HEK293 (cell line): ENCODE data around the gene PNMA1.

Experiments used
- CTCF ChIA-PET: fragments of 350-600 bp; formaldehyde crosslinking; extraction: SDS; loops from one replicate; lab custom pipeline; 2021; ENCODE audit warnings: antibody characterized with exemption; lab: Yijun Ruan, JAX
- POLR2A ChIA-PET: fragments of 300-600 bp; formaldehyde crosslinking; extraction: SDS; loops from one replicate; lab custom pipeline; 2020; ENCODE audit warnings: antibody characterized with exemption, inconsistent platforms; lab: Yijun Ruan, JAX
- H3K27ac ChIP-seq: fragments of 200-500 bp; sonication (Bioruptor generic); 2 replicates; pipeline ENCODE4 v1.5.1; 2014; ENCODE audit warnings: low read depth, low read length, control low read depth, inconsistent platforms; ENCODE audit errors: extremely low read depth
- H3K36me3 ChIP-seq, 2 experiments: fragments of 200-500 bp in 1 of 2; sonication (Bioruptor generic) in 1 of 2; 1 replicate in 1 of 2; 2 replicates in 1 of 2; pipeline ENCODE4 v1.5.1; 2014 to 2017; ENCODE audit warnings: inconsistent platforms in 2 of 2, low read length in 2 of 2; ENCODE audit not compliant: control insufficient read depth in 2 of 2, insufficient read depth in 1 of 2
- H3K4me1 ChIP-seq: fragments of 200-500 bp; sonication (Bioruptor generic); 2 replicates; pipeline ENCODE4 v1.5.1; 2014; ENCODE audit warnings: mild to moderate bottlenecking, low read length, inconsistent platforms; ENCODE audit not compliant: control insufficient read depth, insufficient read depth
- H3K4me3 ChIP-seq: 2 replicates; pipeline ENCODE4 v1.5.1; 2011; ENCODE audit warnings: low read depth, mild to moderate bottlenecking, control low read depth, low read length, moderate library complexity
- H3K9me3 ChIP-seq: fragments of 200-500 bp; sonication (Bioruptor generic); 2 replicates; pipeline ENCODE4 v1.5.1; 2014; ENCODE audit warnings: low read depth, low read length, inconsistent platforms; ENCODE audit not compliant: control insufficient read depth, insufficient read depth
- EGR2 ChIP-seq: fragments of 450-650 bp; formaldehyde crosslinking; IDR thresholded peaks from 2 replicates; pipeline ENCODE4 v1.5.1; 2016; ENCODE audit warnings: low read depth, missing biosample characterization, missing genetic modification characterization
- IKZF3 ChIP-seq: fragments of 450-650 bp; IDR thresholded peaks from 2 replicates; pipeline ENCODE4 v1.5.0; 2018; ENCODE audit warnings: missing biosample characterization, mild to moderate bottlenecking, missing genetic modification characterization, moderate library complexity
- KLF10 ChIP-seq: fragments of 450-650 bp; IDR thresholded peaks from 2 replicates; pipeline ENCODE4 v1.5.1; 2018; ENCODE audit warnings: missing biosample characterization, mild to moderate bottlenecking, missing genetic modification characterization
- WT1 ChIP-seq: fragments of 450-650 bp; formaldehyde crosslinking; IDR thresholded peaks from 2 replicates; pipeline ENCODE4 v1.5.1; 2016; ENCODE audit warnings: missing biosample characterization, missing genetic modification characterization
- ZBTB17 ChIP-seq: fragments of 450-650 bp; formaldehyde crosslinking; IDR thresholded peaks from 2 replicates; pipeline ENCODE4 v1.5.1; 2016; ENCODE audit warnings: missing biosample characterization, missing genetic modification characterization
- ZNF10 ChIP-seq: fragments of 450-650 bp; formaldehyde crosslinking; IDR thresholded peaks from 2 replicates; pipeline ENCODE4 v1.5.1; 2017; ENCODE audit warnings: missing biosample characterization, missing genetic modification characterization
- ZNF239 ChIP-seq: fragments of 450-650 bp; formaldehyde crosslinking; IDR thresholded peaks from 2 replicates; pipeline ENCODE4 v1.5.1; 2016; ENCODE audit warnings: missing biosample characterization, missing genetic modification characterization
- ZNF24 ChIP-seq: fragments of 450-650 bp; formaldehyde crosslinking; IDR thresholded peaks from 2 replicates; pipeline ENCODE4 v1.5.1; 2016; ENCODE audit warnings: missing biosample characterization, missing genetic modification characterization
- ZNF302 ChIP-seq: fragments of 450-650 bp; formaldehyde crosslinking; IDR thresholded peaks from 2 replicates; pipeline ENCODE4 v1.5.1; 2016; ENCODE audit warnings: missing biosample characterization, missing genetic modification characterization, low read depth
- ZNF624 ChIP-seq: fragments of 450-650 bp; formaldehyde crosslinking; IDR thresholded peaks from 2 replicates; pipeline ENCODE4 v1.5.1; 2017; ENCODE audit warnings: missing biosample characterization, missing genetic modification characterization
- ZNF660 ChIP-seq: fragments of 450-650 bp; IDR thresholded peaks from 2 replicates; pipeline ENCODE4 v1.5.1; 2018; ENCODE audit warnings: missing biosample characterization, mild to moderate bottlenecking, missing genetic modification characterization
- ZNF664 ChIP-seq: fragments of 450-650 bp; formaldehyde crosslinking; IDR thresholded peaks from 2 replicates; pipeline ENCODE4 v1.5.1; 2016; ENCODE audit warnings: missing biosample characterization, missing genetic modification characterization
- ZNF837 ChIP-seq: fragments of 450-650 bp; formaldehyde crosslinking; IDR thresholded peaks from 2 replicates; pipeline ENCODE4 v1.5.1; 2016; ENCODE audit warnings: missing biosample characterization, missing genetic modification characterization
- TF ChIP-seq, protein P1 (sequence below): fragments of 450-650 bp; formaldehyde crosslinking; IDR thresholded peaks from 2 replicates; pipeline ENCODE4 v1.5.1; 2016; ENCODE audit warnings: missing biosample characterization, missing genetic modification characterization

PNMA1 gene

DNA sequence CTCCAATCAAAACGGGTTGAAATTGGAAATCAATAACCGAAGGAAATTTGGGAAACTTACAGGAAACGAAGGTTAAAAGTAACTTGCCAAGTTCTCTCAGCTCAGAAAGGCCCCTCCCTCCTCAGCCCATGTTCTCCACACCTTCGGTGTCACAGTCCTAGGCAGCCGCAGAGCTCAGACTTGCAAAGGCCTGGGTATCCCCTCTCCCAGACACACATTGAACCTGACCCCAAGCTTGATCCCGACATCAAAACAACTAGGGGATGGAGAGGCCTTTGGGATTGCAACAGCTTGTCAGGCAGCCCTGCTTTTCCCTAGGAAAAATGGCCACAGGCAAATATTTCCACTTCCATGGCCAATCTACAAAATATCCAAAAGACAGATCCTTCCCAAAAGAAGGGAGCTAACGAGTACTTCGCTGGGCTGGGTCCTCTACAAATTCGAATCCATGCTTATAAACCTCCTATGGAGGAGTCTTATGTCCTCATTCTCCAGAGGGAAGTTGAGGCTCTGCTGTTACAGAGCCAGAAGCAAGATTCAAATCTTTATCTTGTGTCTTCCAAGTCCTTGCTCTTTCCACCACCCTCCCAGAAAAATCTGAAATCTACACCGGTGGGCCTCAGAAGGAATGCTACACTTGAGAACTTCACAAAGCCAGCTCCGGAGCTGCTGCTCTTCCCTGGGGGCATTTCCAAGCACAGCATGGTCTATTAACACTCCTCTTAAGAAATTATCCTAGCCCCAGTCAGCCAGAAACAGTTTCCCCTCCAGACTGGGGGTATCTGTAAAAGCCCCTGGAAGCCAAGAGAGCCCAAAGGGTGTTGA lies 35.7 kb upstream of the PNMA1 start:
- POLR2A ChIA-PET = interaction anchor here (1.2 to 1.8 kb wide), 3 partner anchors 10 to 37 kb away, joined by 3 to 5 read pairs (median 5); a partner anchor contains a TSS
- CTCF ChIA-PET = interaction anchor here (0.8 to 1.7 kb wide), 2 partner anchors 9 to 21 kb away, joined by 3 to 8 read pairs; no protein-coding TSS in a partner anchor
- Histone ChIP-seq H3K4me3 (no peak overlapping the region), H3K36me3 (no peaks in the 10 kb centered on the region), H3K9me3 (no peaks in the 10 kb centered on the region), H3K27ac (no peak overlapping the region), H3K4me1 (peaks cover 19% of the 10 kb centered on the region)
- TF ChIP-seq ZBTB17 (tag by site-specific recombination) (peak; percentile 58), ZNF660 (tag by site-specific recombination) (no peak)

DNA sequence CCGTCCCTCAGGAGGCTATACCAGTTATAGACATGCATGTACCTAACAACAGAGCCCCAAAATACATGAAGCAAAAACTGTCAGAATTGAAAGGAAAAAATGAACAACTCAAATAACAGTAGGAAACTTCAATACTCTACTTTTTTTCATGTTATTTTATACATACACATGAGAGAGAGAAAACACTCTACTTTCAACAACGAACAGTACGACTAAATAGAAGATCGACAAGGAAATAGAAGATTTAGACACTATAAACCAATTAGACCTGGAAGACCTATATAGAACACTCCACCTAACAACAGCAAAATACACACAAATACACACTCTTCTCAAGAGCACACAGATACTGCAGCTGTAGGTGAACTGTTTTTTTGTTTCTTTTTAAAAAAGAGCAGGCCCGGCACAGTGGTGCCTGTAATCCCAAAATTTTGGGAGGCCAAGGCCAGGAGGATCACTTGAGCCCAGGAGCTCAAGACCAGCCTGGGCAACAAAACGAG lies 34.7 kb upstream of the PNMA1 start:
- Histone ChIP-seq H3K27ac (no peak overlapping the region), H3K9me3 (no peaks in the 10 kb centered on the region), H3K4me1 (peaks cover 20% of the 10 kb centered on the region), H3K36me3 (no peaks in the 10 kb centered on the region), H3K4me3 (no peak overlapping the region)
- ChIA-PET POLR2A (interaction anchor here (1.8 kb wide), 1 partner anchor 11 kb away, joined by 5 read pairs; a partner anchor contains a TSS), CTCF (interaction anchor here (1.7 kb wide), 1 partner anchor 10 kb away, joined by 8 read pairs; no protein-coding TSS in a partner anchor)
- no peak for TF ChIP-seq ZNF302 (tag by site-specific recombination)
- no peak for TF ChIP-seq IKZF3
- no peak for TF ChIP-seq ZNF837
- TF ChIP-seq, protein P1, sequence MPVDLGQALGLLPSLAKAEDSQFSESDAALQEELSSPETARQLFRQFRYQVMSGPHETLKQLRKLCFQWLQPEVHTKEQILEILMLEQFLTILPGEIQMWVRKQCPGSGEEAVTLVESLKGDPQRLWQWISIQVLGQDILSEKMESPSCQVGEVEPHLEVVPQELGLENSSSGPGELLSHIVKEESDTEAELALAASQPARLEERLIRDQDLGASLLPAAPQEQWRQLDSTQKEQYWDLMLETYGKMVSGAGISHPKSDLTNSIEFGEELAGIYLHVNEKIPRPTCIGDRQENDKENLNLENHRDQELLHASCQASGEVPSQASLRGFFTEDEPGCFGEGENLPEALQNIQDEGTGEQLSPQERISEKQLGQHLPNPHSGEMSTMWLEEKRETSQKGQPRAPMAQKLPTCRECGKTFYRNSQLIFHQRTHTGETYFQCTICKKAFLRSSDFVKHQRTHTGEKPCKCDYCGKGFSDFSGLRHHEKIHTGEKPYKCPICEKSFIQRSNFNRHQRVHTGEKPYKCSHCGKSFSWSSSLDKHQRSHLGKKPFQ (tag by site-specific recombination) = no peak
- TF ChIP-seq ZNF239 (tag by site-specific recombination) = no peak
- TF ChIP-seq ZNF10 (tag by site-specific recombination) = no peak
- no peak for TF ChIP-seq ZNF24 (tag by site-specific recombination)
- no peak for TF ChIP-seq ZNF624 (tag by site-specific recombination)
- no peak for TF ChIP-seq EGR2 (tag by site-specific recombination)

DNA sequence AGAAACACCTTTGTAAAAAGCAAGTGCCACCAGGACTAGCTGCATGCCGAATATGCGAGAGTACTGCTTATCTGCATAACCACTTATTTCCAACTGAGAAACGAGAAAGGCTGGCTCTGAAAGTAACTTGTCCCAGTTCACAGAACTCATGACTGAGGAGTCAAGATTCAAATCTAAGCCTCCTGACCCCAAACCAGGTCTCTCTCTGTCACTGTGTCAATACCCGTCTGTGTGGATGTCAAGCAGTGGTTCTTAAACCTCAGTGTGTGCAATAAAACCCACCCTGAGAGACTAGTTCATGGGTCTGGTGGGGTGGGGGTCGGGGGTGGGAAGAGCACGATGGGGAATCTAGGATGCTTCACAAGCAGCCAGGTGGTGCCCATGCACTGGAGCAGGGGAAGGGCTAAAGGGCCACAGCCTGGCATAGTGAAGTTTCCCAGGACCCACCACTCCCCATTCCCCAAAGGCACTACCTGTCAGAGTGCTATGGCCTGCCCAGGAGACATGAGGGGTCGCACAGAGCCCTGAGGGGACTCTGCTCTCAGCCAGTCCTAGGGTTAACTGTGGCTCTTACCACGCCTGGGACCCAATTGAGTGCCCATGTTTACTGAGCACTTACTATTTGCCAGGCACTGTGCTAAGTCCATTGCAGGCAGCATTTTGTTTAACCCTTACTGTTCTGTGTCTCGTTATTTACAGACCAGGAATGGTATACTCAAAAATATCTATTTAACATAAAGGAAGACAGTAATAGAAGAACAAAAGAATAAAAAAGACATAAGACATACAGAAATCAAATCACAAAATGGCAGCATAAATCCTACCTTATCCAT lies 33.4 kb upstream of the PNMA1 start:
- H3K36me3 ChIP-seq = no peaks in the 10 kb centered on the region
- H3K4me1 ChIP-seq = peaks cover 26% of the 10 kb centered on the region
- H3K4me3 ChIP-seq = no peak overlapping the region
- TF ChIP-seq KLF10 (tag by site-specific recombination) (no peak), ZNF664 (tag by site-specific recombination) (peak; percentile 41; the same call in 1 of the 2 replicates), WT1 (tag by site-specific recombination) (no peak)
- H3K9me3 ChIP-seq = no peaks in the 10 kb centered on the region
- ChIA-PET CTCF (interaction anchor here (0.5 to 1.2 kb wide), 4 partner anchors 11 to 32 kb away, joined by 3 to 5 read pairs (median 4); no protein-coding TSS in a partner anchor), POLR2A (interaction anchor here (0.9 kb wide), 1 partner anchor 11 kb away, joined by 3 read pairs; no protein-coding TSS in a partner anchor)
- no peak overlapping the region; the same call in 1 of the 2 replicates for H3K27ac ChIP-seq
